Measurements from ENCODE around the gene PRPS1. TPM values are rescaled to one million over a fixed set of nuclear protein-coding genes. Genes with fewer than 3 reads are reported as not detected.
"Not testable (repeated sequence)": the region's sequence is repeated elsewhere in the genome, so short reads cannot be mapped to it uniquely, and the experiment has no call there.

Gene PRPS1
- total and polyA plus RNA-seq, 2 donors (not counting 1 experiment from before 2014, with no cell fraction given): 17.0 to 104 TPM

DNA sequence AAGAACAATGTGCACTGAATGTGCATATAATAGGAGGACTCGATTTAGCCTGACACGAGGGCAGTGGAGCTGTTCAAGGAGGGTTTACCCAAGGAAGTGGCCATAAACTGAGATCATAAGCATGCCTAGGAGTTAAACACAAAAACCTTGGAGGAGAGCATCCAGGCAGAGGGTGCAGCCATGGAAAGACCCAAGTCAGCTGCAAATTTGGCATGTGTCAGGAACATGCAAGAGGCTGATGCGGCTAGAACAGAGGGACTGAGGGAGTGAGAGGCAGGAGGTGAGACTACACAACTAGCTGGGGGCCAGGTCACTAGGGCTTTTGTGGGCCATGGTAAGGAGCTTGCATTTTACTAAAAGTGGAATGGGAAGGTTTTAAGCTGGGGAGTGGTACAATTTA, 55.6 kb downstream of the PRPS1 start:
- no peak overlapping the region for H2AFZ ChIP-seq (ENCODE audit: low read length)
- H3K4me3 ChIP-seq (replicated peaks in 1 of 4; ENCODE audit: control extremely low read depth in 1 of 4, insufficient read depth in 1 of 4, low read depth in 3 of 4, low read length in 4 of 4): no peak overlapping the region
- H3K4me2 ChIP-seq (ENCODE audit: extremely low read depth, insufficient read depth, low read length): no peak overlapping the region
- no peaks in the 10 kb centered on the region for H3K4me1 ChIP-seq (ENCODE audit: control insufficient read depth, extremely low read depth, insufficient read depth, low read length)
- no peaks in the 10 kb centered on the region for H3K36me3 ChIP-seq (ENCODE audit: control insufficient read depth, insufficient read depth, low read length)
- H3K27me3 ChIP-seq (ENCODE audit: control insufficient read depth, insufficient read depth, low read length): peaks cover 3% of the 10 kb centered on the region
- TF ChIP-seq EZH2 (IDR thresholded peaks at IDR 0.05; ENCODE audit: low read length, missing control alignments): no peak
- TF ChIP-seq, protein P1, sequence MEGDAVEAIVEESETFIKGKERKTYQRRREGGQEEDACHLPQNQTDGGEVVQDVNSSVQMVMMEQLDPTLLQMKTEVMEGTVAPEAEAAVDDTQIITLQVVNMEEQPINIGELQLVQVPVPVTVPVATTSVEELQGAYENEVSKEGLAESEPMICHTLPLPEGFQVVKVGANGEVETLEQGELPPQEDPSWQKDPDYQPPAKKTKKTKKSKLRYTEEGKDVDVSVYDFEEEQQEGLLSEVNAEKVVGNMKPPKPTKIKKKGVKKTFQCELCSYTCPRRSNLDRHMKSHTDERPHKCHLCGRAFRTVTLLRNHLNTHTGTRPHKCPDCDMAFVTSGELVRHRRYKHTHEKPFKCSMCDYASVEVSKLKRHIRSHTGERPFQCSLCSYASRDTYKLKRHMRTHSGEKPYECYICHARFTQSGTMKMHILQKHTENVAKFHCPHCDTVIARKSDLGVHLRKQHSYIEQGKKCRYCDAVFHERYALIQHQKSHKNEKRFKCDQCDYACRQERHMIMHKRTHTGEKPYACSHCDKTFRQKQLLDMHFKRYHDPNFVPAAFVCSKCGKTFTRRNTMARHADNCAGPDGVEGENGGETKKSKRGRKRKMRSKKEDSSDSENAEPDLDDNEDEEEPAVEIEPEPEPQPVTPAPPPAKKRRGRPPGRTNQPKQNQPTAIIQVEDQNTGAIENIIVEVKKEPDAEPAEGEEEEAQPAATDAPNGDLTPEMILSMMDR (conservative IDR thresholded peaks at IDR 0.05 in 1 of 2, IDR thresholded peaks at IDR 0.05 in 1 of 2; ENCODE audit: low read depth in 1 of 2, low read length in 2 of 2): no peak
- H3K9me3 ChIP-seq (ENCODE audit: control insufficient read depth, insufficient read depth, low read depth, low read length): no peaks in the 10 kb centered on the region
- no peaks in the 10 kb centered on the region for H4K20me1 ChIP-seq (ENCODE audit: control insufficient read depth, extremely low read depth, insufficient read depth, low read length)
- H3K27ac ChIP-seq (ENCODE audit: insufficient read depth, low read length): no peak overlapping the region
- DNase-seq (ENCODE audit: low read depth in 2 of 2): no peak
- H3K9ac ChIP-seq (ENCODE audit: insufficient read depth, low read length): no peak overlapping the region
- H3K79me2 ChIP-seq (ENCODE audit: control insufficient read depth, insufficient read depth, low read length): no peaks in the 10 kb centered on the region

DNA sequence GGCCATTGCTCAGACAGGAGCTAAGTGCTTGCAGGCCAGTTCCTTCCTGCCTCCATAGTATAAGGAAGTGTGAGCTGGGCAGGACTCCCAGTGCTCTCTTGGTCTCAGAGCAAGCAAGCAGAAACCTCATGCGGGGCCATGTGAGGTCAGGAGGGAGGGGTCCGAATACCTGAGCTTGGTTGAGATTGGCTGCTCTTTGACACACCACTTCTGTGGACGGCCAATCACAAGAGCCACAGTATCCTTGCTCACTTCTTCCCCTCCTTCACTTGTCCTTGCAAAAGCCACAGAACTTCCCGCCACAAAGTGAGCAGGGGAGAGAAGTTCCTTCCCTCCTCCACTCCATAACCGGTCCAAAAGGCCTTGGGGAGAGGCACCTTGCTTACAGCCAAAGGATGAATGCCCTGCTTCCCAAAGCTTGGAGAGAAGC, 56.7 kb downstream of the PRPS1 start:
- no peaks in the 10 kb centered on the region for H3K4me1 ChIP-seq (ENCODE audit: control insufficient read depth, extremely low read depth, insufficient read depth, low read length)
- peak; percentile 49 to 73 for DNase-seq (ENCODE audit: low read depth in 2 of 2)
- H2AFZ ChIP-seq (ENCODE audit: low read length): no peak overlapping the region
- H3K79me2 ChIP-seq (ENCODE audit: control insufficient read depth, insufficient read depth, low read length): no peaks in the 10 kb centered on the region
- no peak overlapping the region for H3K4me3 ChIP-seq (replicated peaks in 1 of 4; ENCODE audit: control extremely low read depth in 1 of 4, insufficient read depth in 1 of 4, low read depth in 3 of 4, low read length in 4 of 4)
- H3K4me2 ChIP-seq (ENCODE audit: extremely low read depth, insufficient read depth, low read length): no peak overlapping the region
- H3K36me3 ChIP-seq (ENCODE audit: control insufficient read depth, insufficient read depth, low read length): no peaks in the 10 kb centered on the region
- H3K27ac ChIP-seq (ENCODE audit: insufficient read depth, low read length): no peak overlapping the region
- H3K27me3 ChIP-seq (ENCODE audit: control insufficient read depth, insufficient read depth, low read length): peaks cover 8% of the 10 kb centered on the region
- H3K9me3 ChIP-seq (ENCODE audit: control insufficient read depth, insufficient read depth, low read depth, low read length): no peaks in the 10 kb centered on the region
- TF ChIP-seq, protein P1 (conservative IDR thresholded peaks at IDR 0.05 in 1 of 2, IDR thresholded peaks at IDR 0.05 in 1 of 2; ENCODE audit: low read depth in 1 of 2, low read length in 2 of 2): no peak
- no peak overlapping the region for H3K9ac ChIP-seq (ENCODE audit: insufficient read depth, low read length)
- no peaks in the 10 kb centered on the region for H4K20me1 ChIP-seq (ENCODE audit: control insufficient read depth, extremely low read depth, insufficient read depth, low read length)

DNA sequence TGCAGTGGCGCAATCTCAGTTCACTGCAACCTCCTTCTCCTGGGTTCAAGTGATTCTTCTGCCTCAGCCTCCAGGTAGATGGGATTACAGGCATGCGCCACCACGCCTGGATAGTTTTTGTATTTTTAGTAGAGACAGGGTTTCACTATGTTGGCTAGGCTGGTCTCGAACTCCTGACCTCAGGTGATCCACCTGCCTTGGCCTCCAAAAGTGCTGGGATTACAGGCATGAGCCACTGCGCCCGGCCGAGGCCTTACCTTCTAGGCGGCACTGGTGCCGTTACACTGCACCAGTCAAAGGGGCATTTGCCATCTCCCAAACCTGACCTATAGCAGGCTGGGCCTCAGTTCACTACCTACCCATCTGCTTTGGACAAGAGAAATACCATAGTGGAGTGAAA, 57.3 kb downstream of the PRPS1 start:
- H4K20me1 ChIP-seq (ENCODE audit: control insufficient read depth, extremely low read depth, insufficient read depth, low read length); H3K9ac ChIP-seq (ENCODE audit: insufficient read depth, low read length); H3K4me1 ChIP-seq (ENCODE audit: control insufficient read depth, extremely low read depth, insufficient read depth, low read length); H3K4me2 ChIP-seq (ENCODE audit: extremely low read depth, insufficient read depth, low read length); DNase-seq (ENCODE audit: low read depth in 2 of 2); H3K9me3 ChIP-seq (ENCODE audit: control insufficient read depth, insufficient read depth, low read depth, low read length); H3K4me3 ChIP-seq (replicated peaks in 1 of 4; ENCODE audit: control extremely low read depth in 1 of 4, insufficient read depth in 1 of 4, low read depth in 3 of 4, low read length in 4 of 4); H2AFZ ChIP-seq (ENCODE audit: low read length); H3K36me3 ChIP-seq (ENCODE audit: control insufficient read depth, insufficient read depth, low read length); H3K27ac ChIP-seq (ENCODE audit: insufficient read depth, low read length); H3K79me2 ChIP-seq (ENCODE audit: control insufficient read depth, insufficient read depth, low read length); H3K27me3 ChIP-seq (ENCODE audit: control insufficient read depth, insufficient read depth, low read length): not testable (repeated sequence)

All from fibroblast of lung (primary cell).